GM19438 (cell line): ENCODE results near the gene TSPAN16.

Experiments used
- ATAC-seq: cut with Tn5 transposase; IDR thresholded peaks from one replicate; pipeline ENCODE4 v1.9.1; 2021; ENCODE audit warnings: low read depth; ENCODE audit not compliant: unreplicated experiment

The TSPAN16 gene

GRCh38 chr19:11267316-11268085 is 28.5 kb upstream of the TSPAN16 start:
- no peak for ATAC-seq

DNA sequence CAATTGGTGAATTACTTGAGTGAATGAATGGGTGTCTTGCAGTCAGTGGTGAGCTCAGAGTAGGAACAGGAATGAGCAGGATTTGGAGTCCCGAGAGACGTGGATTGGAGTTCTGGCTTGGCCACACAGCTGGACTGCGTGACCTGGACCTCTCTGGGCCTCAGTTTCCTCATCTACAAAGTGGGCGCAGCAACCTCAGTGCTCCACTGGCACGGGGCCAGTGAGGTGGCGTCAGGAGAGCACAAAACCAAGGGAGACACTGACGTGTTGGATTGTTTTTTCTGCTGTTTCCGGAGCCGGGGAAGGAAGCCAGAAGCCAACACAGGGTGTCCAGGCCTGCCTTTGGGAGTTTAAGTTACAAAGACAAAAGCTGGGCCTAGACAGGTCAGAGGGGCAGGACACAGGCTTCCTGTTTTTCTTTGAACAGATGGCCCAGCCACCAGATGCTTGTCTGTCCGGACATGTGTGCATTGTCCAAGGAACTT is 27.1 kb upstream of the TSPAN16 start:
- no peak for ATAC-seq

GRCh38 chr19:11269408-11269807 is 26.6 kb upstream of the TSPAN16 start:
- ATAC-seq = no peak

GRCh38 chr19:11273296-11273695 is 22.7 kb upstream of the TSPAN16 start:
- ATAC-seq = no peak

DNA sequence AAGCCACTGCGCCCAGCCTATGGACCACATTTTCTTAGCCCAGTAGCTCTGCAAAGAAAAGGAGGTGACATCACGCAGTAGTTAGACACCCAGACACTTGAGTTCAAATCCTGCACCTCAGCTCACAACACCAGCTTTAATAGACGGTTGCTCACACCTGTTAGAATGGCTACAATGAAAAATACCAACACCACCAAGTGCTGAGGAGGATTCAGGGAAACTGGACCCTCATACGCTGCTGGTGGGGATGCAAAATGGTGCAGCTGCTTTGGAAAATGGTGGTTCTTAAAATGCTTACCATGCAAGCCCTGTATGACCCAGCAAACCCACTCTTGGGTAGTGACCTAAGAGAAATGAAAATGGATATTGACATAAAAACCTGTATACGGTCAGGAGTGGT is 22.0 kb upstream of the TSPAN16 start:
- ATAC-seq = no peak

DNA sequence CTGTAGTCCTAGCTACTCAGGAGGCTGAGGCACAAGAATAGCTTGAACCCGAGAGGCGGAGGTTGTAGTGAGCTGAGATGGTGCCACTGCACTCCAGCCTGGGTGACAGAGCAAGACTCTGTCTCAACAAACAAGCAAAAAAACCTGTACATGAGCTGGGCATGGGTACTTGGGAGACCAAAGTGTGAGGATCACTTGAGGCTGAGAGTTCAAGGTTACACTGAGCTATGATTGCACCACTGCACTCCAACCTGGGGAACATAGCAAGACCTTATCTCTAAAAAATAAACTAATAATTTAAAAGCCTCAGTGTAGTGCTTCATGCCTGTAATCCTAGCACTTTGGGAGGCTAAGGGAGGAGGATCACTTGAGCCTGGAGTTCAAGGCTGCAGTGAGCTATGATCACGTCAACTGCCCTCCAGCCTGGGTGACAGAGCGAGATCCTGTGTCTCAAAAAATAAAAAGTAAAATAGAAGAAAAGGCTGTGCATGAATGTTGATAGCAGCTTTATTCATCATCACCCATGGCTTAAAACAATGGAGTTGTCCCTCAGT is 21.4 kb upstream of the TSPAN16 start:
- ATAC-seq = no peak

DNA sequence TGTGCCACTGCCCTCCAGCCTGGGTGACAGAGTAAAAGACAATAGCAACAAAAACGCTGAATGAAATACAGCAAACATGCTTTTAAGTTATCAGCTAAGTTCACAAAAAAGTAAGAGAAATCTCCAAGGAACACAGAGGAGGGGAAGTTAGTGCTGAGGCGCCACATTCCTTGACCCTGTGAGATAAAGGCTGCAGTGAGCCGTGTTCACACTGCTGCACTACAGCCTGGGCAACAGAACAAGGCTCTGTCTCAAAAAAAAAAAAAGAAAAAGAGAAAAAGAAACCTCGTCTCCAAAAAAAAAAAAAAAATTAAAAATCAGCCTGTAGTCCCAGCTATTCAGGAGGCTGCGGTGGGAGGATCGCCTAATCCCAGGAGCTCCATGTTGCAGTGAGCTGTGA is 17.3 kb upstream of the TSPAN16 start:
- ATAC-seq = no peak

DNA sequence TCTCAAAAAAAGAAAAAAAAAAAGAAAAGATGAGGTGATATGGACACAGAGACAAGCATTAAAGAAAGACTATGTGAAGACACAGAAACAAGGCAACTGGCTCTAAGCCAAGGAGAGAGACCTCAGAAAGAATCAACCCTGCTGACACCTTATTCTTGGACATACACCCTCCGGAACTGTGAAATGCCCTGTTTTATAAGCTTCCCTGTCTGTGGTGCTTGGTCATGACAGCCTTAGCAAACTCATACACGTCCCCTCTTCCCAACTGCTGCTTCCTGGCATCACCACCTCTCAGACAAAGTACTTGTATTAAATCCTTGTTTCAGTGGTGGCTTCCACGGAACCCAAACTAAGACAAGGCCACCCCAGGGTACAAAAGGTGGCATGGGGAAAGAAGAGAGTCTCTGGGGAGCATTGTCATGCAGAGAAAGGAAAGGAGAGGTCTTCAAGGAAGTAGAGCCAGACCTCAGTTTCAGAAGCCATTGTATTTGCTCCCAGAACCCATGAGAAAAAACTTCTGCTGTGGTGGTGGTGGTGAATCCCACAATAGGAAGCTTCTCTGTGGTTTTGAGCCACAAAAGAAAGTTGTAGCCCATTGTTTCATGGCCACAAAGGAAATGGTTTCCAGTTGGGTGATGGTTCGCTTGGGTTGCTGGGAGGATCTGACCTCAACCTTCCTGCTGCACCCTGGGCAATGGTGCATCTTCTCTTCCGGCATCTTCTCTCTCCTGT is 16.3 kb upstream of the TSPAN16 start:
- ATAC-seq = no peak

GRCh38 chr19:11281356-11282049 is 14.5 kb upstream of the TSPAN16 start:
- ATAC-seq = no peak

- ATAC-seq = no peak
These were observed 11.4 kb upstream of the TSPAN16 start for GRCh38 chr19:11284515-11284914.

DNA sequence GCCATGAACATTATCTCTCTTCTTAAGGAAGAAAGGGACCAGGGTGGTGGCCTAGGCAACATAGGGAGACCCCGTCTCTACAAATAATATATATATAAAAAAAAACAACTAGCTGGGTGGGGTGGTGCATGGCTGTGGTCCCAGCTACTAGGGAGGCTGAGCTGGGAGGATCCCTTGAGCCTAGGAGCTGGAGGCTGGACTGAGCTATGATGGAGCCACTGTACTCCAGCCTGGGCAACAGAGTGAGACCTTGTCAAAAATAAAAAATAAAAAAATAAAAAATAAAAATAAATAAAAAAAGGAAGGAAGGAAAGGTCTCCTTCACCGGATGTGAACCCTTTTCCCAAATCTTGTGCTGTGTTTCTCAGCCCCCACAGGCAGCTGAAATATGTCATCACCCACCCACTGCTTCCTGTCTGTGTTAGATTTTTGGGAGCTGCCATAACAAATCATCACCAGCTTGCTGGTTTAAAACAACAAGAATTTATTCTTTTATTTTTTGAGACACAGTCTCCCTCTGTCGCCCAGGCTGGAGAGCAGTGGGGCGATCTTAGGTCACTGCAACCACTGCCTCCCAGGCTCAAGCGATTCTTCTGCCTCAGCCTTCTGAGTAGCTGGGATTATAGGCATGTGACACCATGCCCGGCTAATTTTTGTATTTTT is 9.5 kb upstream of the TSPAN16 start:
- ATAC-seq = no peak

GRCh38 chr19:11288349-11288748 is 7.6 kb upstream of the TSPAN16 start:
- ATAC-seq = no peak

DNA sequence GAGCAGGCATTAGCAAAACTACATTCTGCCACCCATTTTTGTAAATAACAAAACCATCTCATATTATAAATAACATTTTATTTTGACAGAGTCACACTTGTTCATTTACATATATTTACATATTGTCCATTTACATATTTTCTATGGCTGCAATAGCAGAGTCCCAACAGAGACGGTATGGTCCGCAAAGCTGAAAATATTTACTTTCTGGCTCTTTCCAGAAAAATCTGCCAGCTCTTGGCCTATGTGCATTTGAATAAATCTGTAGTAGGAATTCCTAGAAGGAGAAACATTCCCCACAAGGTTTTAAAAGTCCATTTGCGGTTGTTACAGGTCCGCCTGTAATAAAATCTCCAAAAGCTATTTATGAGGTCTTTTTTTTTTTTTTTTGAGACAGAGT is 5.7 kb upstream of the TSPAN16 start:
- no peak for ATAC-seq

DNA sequence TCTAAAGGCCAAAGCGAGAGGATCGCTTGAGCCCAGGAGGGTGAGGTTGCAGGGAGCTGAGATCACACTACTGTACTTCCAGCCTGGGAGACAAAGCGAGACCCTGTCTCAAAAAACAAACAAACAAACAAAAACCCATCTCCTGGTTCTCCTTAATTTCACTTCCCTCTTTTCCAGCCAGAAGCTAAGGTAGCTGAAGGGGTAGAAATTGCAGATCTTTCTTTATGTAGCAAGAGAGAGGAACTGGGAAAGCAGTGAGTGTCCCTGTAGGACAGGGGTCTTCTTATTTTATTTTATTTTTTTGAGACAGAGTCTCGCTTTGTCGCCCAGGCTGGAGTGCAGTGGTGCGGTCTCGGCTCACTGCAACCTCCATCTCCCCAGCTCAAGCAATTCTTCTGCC is 4.5 kb upstream of the TSPAN16 start:
- no peak for ATAC-seq

DNA sequence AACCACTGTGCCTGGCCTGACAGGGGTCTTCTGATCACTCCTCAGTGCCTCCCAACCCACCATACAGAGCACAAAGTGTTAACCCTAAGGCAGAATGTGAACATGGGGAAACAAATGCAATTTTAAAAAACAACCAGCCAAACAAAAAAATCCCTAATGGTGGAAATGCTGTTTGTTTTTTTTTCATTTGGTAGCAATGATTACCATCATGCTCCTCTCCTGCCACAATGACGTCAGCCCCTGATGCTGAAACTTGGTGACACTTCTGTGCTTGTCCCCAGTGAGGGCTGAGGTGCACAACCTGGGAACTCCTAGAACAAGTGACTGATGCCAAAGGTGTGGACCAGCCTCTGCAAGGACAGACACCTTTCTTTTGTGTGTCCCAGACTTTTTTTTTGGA is 4.0 kb upstream of the TSPAN16 start:
- ATAC-seq = no peak

GRCh38 chr19:11293433-11294389 is 2.2 kb upstream of the TSPAN16 start:
- ATAC-seq = no peak

DNA sequence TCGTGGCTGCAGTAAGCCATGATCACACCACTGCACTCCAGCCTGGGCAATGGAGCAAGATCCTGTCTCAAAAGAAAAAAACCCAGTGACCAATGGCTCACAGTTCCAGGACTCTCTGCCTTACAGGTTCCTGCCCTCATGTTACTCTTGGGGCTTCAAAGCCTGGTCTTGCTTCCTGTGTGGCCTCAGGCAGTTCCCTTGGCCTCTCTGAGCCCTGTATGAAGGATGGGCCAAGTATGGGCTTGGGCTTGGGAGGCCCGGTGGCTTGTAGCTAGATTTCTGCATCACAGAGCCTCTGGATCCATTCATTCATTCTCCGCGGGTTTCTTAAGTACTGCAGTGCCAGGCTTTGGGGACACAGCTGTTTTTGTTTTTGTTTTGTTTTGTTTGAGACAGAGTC is 780 bp upstream of the TSPAN16 start:
- ATAC-seq = no peak

GRCh38 chr19:11296264-11296663 is 304 bp downstream of the TSPAN16 start:
- no peak for ATAC-seq
